Mesothelial cell of epicardium (in vitro differentiated cells): Measurements from ENCODE around the gene CACFD1. TPM values are rescaled to one million over a fixed set of nuclear protein-coding genes. Genes with fewer than 3 reads are reported as not detected.

ENCODE experiments used
- DNase-seq, 2 experiments: peaks; one replicate each; pipeline ENCODE4 v3.0.0; 2021; ENCODE audit warnings: low spot score in 2 of 2; ENCODE audit not compliant: unreplicated experiment in 2 of 2
- H3K27ac Mint-ChIP-seq: 2 replicates; pipeline ENCODE4 v1.8.0; 2021; ENCODE audit warnings: mixed read lengths
- H3K27me3 Mint-ChIP-seq: 2 replicates; pipeline ENCODE4 v1.8.0; 2021; ENCODE audit warnings: low read depth, mixed read lengths
- H3K36me3 Mint-ChIP-seq: 2 replicates; pipeline ENCODE4 v1.8.0; 2021; ENCODE audit warnings: mixed read lengths
- H3K4me1 Mint-ChIP-seq: 2 replicates; pipeline ENCODE4 v1.8.0; 2021; ENCODE audit warnings: mixed read lengths
- H3K4me3 Mint-ChIP-seq: 2 replicates; pipeline ENCODE4 v1.8.0; 2021; ENCODE audit warnings: mild to moderate bottlenecking, moderate library complexity, mixed read lengths
- H3K9me3 Mint-ChIP-seq: 2 replicates; pipeline ENCODE4 v1.8.0; 2021; ENCODE audit warnings: mixed read lengths
- total RNA-seq: library from RNA; stranded (reverse); gene quantifications from 3 replicates; pipeline ENCODE4 v1.2.1, GENCODE V29; 2021
- TF ChIP-seq, protein P1 (sequence below): fragments of 200-600 bp; sonication (generic); IDR thresholded peaks from one replicate; pipeline ENCODE4 v1.5.0; 2021; ENCODE audit warnings: antibody characterized with exemption; ENCODE audit not compliant: unreplicated experiment

The CACFD1 gene
- total RNA-seq, 1 donor from 2014 or later = 35.4 TPM

DNA sequence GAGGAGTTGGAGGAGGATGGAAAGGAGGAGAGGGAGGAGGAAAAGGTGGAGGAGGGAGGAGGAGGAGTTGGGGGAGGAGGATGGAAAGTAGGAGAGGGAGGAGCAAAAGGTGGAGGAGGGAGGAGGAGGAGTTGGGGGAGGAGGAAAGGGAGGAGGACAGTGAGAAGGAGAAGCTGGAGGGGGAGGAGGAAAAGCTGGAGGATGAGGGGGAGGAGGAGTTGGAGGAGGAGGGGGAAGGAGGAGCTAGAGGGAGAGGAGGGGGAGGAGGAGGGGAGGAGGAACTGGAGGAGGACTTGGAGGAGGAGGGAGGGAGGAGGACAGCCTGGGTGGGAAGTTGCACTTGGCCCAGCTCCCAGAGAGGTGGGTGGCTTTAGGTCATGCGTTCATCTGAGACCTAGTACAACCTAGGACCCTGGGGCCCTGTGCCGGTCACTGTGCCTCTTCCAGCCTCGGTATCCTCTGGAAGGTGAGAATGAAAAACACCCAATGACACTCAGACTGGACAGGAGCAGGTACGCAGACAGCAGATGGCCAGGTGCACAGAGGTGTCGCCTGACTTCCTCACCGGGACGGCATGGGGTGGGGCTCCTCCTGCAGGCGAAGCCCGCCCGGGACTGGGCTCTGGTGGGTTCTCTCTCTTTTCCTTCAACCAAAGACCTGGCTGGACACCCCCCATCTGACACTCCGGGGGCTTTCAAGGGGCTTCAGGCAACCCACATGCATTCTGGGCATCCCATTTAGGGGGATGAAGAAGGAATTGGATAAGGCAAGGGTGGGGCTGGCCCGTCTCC, 31.3 kb downstream of the CACFD1 start:
- DNase-seq = no peak
- TF ChIP-seq, protein P1, sequence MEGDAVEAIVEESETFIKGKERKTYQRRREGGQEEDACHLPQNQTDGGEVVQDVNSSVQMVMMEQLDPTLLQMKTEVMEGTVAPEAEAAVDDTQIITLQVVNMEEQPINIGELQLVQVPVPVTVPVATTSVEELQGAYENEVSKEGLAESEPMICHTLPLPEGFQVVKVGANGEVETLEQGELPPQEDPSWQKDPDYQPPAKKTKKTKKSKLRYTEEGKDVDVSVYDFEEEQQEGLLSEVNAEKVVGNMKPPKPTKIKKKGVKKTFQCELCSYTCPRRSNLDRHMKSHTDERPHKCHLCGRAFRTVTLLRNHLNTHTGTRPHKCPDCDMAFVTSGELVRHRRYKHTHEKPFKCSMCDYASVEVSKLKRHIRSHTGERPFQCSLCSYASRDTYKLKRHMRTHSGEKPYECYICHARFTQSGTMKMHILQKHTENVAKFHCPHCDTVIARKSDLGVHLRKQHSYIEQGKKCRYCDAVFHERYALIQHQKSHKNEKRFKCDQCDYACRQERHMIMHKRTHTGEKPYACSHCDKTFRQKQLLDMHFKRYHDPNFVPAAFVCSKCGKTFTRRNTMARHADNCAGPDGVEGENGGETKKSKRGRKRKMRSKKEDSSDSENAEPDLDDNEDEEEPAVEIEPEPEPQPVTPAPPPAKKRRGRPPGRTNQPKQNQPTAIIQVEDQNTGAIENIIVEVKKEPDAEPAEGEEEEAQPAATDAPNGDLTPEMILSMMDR = no peak
- Mint-ChIP-seq H3K4me3 (no peak overlapping the region), H3K9me3 (no peaks in the 10 kb centered on the region), H3K27ac (no peak overlapping the region), H3K27me3 (no peaks in the 10 kb centered on the region), H3K4me1 (peaks cover 28% of the 10 kb centered on the region), H3K36me3 (no peaks in the 10 kb centered on the region)

DNA sequence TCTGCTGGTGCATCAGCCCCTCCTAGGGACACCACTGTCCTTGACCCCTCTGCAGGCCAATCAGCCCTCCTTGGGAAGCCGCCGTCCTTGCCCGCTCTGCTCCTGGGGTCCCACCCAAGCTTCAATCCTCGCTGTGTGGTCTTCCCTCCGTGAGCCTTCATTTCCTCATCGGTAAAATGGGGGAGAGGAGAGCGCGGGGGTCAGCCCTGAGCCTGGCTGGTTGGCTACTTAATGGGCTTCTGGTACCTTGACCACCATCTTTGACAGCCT, 31.8 kb downstream of the CACFD1 start:
- Mint-ChIP-seq H3K36me3 (no peaks in the 10 kb centered on the region), H3K4me3 (no peak overlapping the region), H3K27me3 (no peaks in the 10 kb centered on the region), H3K9me3 (no peaks in the 10 kb centered on the region), H3K4me1 (peaks cover 22% of the 10 kb centered on the region), H3K27ac (peak overlapping the region; percentile 43)
- TF ChIP-seq, protein P1 = no peak
- DNase-seq = no peak

DNA sequence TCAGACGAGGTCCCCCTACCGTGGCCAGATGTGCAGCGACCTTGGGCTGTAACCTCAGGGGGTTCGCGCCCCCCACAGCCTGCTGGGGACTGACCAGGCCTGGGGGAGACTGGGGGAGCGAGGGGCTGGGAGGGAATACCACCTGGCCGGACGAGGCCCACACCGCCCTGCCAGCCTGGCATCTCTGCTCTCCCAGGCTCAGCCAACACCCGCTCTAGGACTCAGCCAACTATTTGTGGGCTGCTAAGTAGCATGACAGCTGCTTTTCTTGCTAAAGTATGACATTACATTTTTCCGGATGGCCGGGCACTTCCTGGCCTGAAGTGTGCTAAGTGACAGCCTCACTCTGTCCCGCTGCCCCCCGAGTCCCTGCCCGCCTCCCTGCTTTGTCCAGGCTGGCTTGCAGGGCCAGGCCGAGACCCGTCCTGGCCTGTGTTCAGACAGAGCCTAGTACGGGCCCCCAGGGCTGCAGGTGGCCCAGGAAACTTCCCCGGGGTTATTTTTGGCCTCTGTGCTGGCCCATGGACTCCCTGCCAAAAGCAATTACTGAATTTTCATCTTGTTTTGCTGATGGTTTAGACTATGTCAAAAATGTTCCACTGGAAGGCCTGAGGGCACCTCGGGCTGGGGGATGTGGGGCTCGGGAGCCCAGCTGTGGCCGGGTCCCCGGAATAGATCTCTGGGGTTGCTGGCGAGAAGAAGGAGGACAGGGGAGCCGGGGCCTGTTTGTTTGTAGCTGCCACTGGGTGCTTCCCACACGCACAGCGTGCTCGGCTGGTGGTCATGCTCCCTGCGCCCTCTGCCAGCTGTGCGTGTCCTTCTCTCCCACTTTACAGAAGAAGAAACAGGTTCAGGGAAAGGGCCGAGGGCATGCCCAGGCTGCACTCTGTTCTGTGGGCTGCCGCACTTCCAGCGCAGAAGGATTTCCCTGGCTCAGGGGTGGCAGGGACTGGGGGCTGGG, 32.6 kb downstream of the CACFD1 start:
- H3K27ac Mint-ChIP-seq = peak overlapping the region; percentile 43
- H3K27me3 Mint-ChIP-seq = no peaks in the 10 kb centered on the region
- peaks cover 22% of the 10 kb centered on the region for H3K4me1 Mint-ChIP-seq
- DNase-seq = no peak
- TF ChIP-seq, protein P1 = no peak
- no peak overlapping the region for H3K4me3 Mint-ChIP-seq
- H3K36me3 Mint-ChIP-seq = no peaks in the 10 kb centered on the region
- no peaks in the 10 kb centered on the region for H3K9me3 Mint-ChIP-seq

DNA sequence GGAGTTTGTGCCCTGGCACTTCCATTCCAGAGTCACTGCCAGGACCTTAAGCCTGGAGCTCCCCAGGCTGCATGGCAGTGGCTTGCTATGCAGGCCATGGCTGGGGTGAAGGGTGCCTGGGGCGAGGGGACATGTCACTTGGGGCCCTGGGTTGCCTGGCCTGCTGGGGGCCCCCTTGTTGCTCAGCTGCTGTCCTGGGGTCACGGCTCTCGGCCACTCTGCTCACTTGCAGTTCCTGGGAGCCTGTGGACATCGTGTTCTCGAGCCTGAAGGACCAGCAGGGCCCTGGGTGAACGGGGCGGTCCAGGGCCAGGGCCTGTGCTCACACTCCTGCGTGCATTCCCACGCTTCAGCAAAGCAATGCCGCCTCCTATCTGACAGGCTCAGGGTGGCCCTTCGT, 33.6 kb downstream of the CACFD1 start:
- no peak for DNase-seq
- Mint-ChIP-seq H3K4me3 (no peak overlapping the region), H3K9me3 (no peaks in the 10 kb centered on the region), H3K36me3 (no peaks in the 10 kb centered on the region), H3K27ac (no peak overlapping the region), H3K27me3 (no peaks in the 10 kb centered on the region), H3K4me1 (peaks cover 19% of the 10 kb centered on the region)
- TF ChIP-seq, protein P1 = no peak

DNA sequence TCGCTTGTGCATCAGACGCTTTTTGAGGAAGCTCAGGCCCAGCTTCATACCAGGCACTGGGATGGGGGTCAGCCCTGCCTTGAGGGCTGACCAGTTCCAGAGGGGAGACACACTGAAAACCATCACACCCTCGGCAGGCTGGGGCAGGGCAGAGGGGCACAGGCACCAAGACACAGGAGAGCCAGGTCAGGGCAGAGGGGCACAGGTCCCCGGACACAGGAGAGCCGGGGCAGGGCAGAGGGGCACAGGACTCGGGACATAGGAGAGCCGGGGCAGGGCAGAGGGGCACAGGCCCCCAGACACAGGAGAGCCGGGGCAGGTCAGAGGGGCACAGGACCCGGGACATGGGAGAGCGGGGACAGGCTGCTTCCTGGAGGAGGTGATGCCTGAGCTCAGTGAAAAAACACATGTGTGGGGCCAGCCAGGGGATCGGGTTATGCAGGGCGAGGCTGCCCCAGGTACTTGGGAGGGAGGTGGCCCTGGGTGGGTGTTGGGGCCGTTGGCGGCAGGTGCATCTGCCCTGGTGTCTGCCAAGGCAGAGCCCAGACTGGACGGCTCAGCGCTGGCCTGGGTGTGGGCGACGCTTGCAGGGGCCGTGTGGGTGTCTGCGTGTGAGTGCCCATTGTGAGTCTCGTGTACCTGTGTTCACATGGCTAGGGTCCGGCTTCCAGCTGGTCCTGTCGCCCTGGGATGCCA, 34.2 kb downstream of the CACFD1 start:
- TF ChIP-seq, protein P1 = no peak
- no peak for DNase-seq
- Mint-ChIP-seq H3K4me1 (peaks cover 19% of the 10 kb centered on the region), H3K27ac (no peak overlapping the region), H3K27me3 (no peaks in the 10 kb centered on the region), H3K9me3 (no peaks in the 10 kb centered on the region), H3K36me3 (no peaks in the 10 kb centered on the region), H3K4me3 (no peak overlapping the region)
